CD14-positive monocyte (primary cell): ENCODE results near the gene KDM5C. TPM values are rescaled to one million over a fixed set of nuclear protein-coding genes. Genes with fewer than 3 reads are reported as not detected.

Experiments used
- DNase-seq, 3 donors: peaks; one replicate each; pipeline ENCODE4 v3.0.0-alpha.2; 2011 to 2022
- H2AFZ ChIP-seq: 2 replicates; pipeline ENCODE4 v1.6.0; 2012; ENCODE audit warnings: mild to moderate bottlenecking, low read depth, low read length, inconsistent platforms; ENCODE audit not compliant: insufficient read depth, poor library complexity, severe bottlenecking
- H3K27ac ChIP-seq, 2 donors: 1 replicate in 1 of 2; 2 replicates in 1 of 2; pipeline ENCODE4 v1.5.1; 2012 to 2013; ENCODE audit warnings: low read length in 2 of 2, control low read depth in 1 of 2, inconsistent platforms in 1 of 2, low read depth in 1 of 2, mild to moderate bottlenecking in 1 of 2
- H3K27me3 ChIP-seq, 2 donors: one replicate each; pipeline versions ENCODE4 v1.6.0 to v1.6.1; 2011 to 2013; ENCODE audit warnings: low read length in 2 of 2; ENCODE audit not compliant: control insufficient read depth in 2 of 2, insufficient read depth in 2 of 2
- H3K36me3 ChIP-seq, 2 donors: replicated peaks in 1 of 2; 1 replicate in 1 of 2; 2 replicates in 1 of 2; pipeline versions ENCODE4 v1.5.1 to v1.6.1; 2012 to 2013; ENCODE audit warnings: low read length in 2 of 2, control low read depth in 1 of 2, inconsistent platforms in 1 of 2, mild to moderate bottlenecking in 1 of 2; ENCODE audit not compliant: insufficient read depth in 2 of 2, control insufficient read depth in 1 of 2
- H3K4me1 ChIP-seq, 2 donors: 1 replicate in 1 of 2; 2 replicates in 1 of 2; pipeline versions ENCODE4 v1.5.1 to v1.6.1; 2012 to 2013; ENCODE audit warnings: low read length in 2 of 2, control low read depth in 1 of 2, inconsistent platforms in 1 of 2, mild to moderate bottlenecking in 1 of 2, moderate library complexity in 1 of 2; ENCODE audit not compliant: insufficient read depth in 2 of 2, control insufficient read depth in 1 of 2
- H3K4me2 ChIP-seq: replicated peaks from 2 replicates; pipeline ENCODE3; 2012; ENCODE audit warnings: low read length, moderate library complexity, mild to moderate bottlenecking; ENCODE audit not compliant: poor library complexity, severe bottlenecking; ENCODE audit errors: extremely low read depth
- H3K4me3 ChIP-seq, 3 experiments: fragments of 200-600 bp in 1 of 3; sonication (generic) in 1 of 3; replicated peaks in 1 of 3; 1 replicate in 2 of 3; 2 replicates in 1 of 3; pipeline ENCODE4 v1.5.1; 2011 to 2013; ENCODE audit warnings: low read length in 3 of 3, mild to moderate bottlenecking in 3 of 3, control low read depth in 2 of 3, low read depth in 2 of 3, inconsistent platforms in 1 of 3, moderate library complexity in 1 of 3
- H3K79me2 ChIP-seq: 2 replicates; pipeline ENCODE4 v1.6.0; 2012; ENCODE audit warnings: mild to moderate bottlenecking, control low read depth, inconsistent platforms, low read length, moderate library complexity; ENCODE audit not compliant: insufficient read depth
- H3K9ac ChIP-seq: 2 replicates; pipeline ENCODE4 v1.6.0; 2017; ENCODE audit warnings: low read length, mild to moderate bottlenecking; ENCODE audit not compliant: insufficient read depth, poor library complexity, severe bottlenecking
- H3K9me3 ChIP-seq, 2 donors: replicated peaks in 1 of 2; 1 replicate in 1 of 2; 2 replicates in 1 of 2; pipeline versions ENCODE4 v1.5.1 to v1.6.1; 2012 to 2013; ENCODE audit warnings: low read length in 2 of 2, control low read depth in 1 of 2; ENCODE audit not compliant: control insufficient read depth in 1 of 2, insufficient read depth in 1 of 2
- H4K20me1 ChIP-seq: 2 replicates; pipeline ENCODE4 v1.6.0; 2012; ENCODE audit warnings: mild to moderate bottlenecking, low read length, control low read depth, moderate library complexity; ENCODE audit not compliant: insufficient read depth
- H3K27ac Mint-ChIP-seq, 7 donors: one replicate each; pipeline ENCODE4 v1.8.0; 2020; ENCODE audit warnings: mild to moderate bottlenecking in 7 of 7, mixed read lengths in 7 of 7, moderate library complexity in 6 of 7, inconsistent platforms in 2 of 7
- H3K27me3 Mint-ChIP-seq, 3 donors: one replicate each; pipeline ENCODE4 v1.8.0; 2021 to 2022; ENCODE audit warnings: low read depth in 3 of 3, mild to moderate bottlenecking in 3 of 3, mixed read lengths in 3 of 3, moderate library complexity in 3 of 3, inconsistent platforms in 1 of 3
- H3K36me3 Mint-ChIP-seq, 2 donors: one replicate each; pipeline ENCODE4 v1.8.0; 2020; ENCODE audit warnings: mixed read lengths in 2 of 2, inconsistent platforms in 1 of 2, mild to moderate bottlenecking in 1 of 2
- H3K4me1 Mint-ChIP-seq: one replicate; pipeline ENCODE4 v1.8.0; 2020; ENCODE audit warnings: mild to moderate bottlenecking, mixed read lengths
- H3K4me3 Mint-ChIP-seq, 2 donors: one replicate each; pipeline ENCODE4 v1.8.0; 2020; ENCODE audit warnings: mild to moderate bottlenecking in 2 of 2, mixed read lengths in 2 of 2, moderate library complexity in 1 of 2
- H3K9me3 Mint-ChIP-seq, 7 donors: one replicate each; pipeline ENCODE4 v1.8.0; 2020 to 2022; ENCODE audit warnings: mixed read lengths in 7 of 7, mild to moderate bottlenecking in 6 of 7, moderate library complexity in 6 of 7, inconsistent platforms in 2 of 7
- WGBS: methylation state at CpG from one replicate; pipeline ENCODE4 v1.1.5; 2013; ENCODE audit warnings: missing lambda C conversion rate; ENCODE audit not compliant: insufficient coverage; 5-methylcytosine and 5-hydroxymethylcytosine counted together
- intact Hi-C, 2 donors: fragments of 100-400 bp; cut with micrococcal nuclease; formaldehyde crosslinking; loops; one replicate each; pipeline versions ENCODE4 v1.15.0 to v1.15.1; 2023
- polyA plus RNA-seq, 3 donors: library from polyadenylated mRNA; depleted of rRNA in 1 of 3; unstranded in 2 of 3; stranded (reverse) in 1 of 3; fragments of 300-500 nt in 2 of 3; fragments of >200 nt in 1 of 3; fragmentation: Illumina TruSeq in 2 of 3; gene quantifications; 1 replicate in 2 of 3; 2 replicates in 1 of 3; pipeline ENCODE4 v1.2.3, GENCODE V29; 2012 to 2021
- TF ChIP-seq, protein P1 (sequence below): fragments of 200-600 bp; IDR thresholded peaks from one replicate; pipeline ENCODE4 v1.8.0; 2022; ENCODE audit warnings: antibody characterized with exemption, mild to moderate bottlenecking

The KDM5C gene
- polyA plus RNA-seq, 3 donors = 13.3 to 93.6 (median 16.7) TPM

DNA sequence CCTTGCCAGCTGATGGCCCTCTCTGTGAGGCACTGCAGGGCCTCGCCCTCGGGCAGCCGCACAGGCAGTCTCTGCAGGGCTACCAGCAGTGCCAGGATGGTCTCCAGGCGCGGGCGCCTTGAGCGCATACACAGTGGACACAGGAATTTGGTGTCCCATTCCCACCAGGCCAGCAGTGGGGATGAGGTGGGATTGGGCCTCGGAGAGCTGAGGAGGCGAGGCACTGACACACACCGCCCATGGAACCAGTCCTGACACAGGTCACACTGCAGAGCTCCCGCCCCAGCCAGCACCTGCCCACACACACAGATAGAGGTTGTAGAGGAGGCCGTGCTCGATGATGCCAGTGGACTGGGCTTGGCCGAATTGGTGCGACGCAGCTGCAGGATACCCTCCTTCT, 30.7 kb downstream of the KDM5C start:
- no CpG with 5 or more reads among the region's 16 CpGs for WGBS
- H3K4me2 ChIP-seq = no peak overlapping the region
- peaks cover 62 to 100% of the 10 kb centered on the region in 2 donors for H3K36me3 ChIP-seq
- H3K4me3 ChIP-seq = no peak overlapping the region
- no peak overlapping the region for H2AFZ ChIP-seq
- Mint-ChIP-seq H3K27ac (peak overlapping the region in 1 of 7 donors; percentile 6), H3K4me1 (no peaks in the 10 kb centered on the region), H3K27me3 (no peaks in the 10 kb centered on the region), H3K9me3 (no peaks in the 10 kb centered on the region), H3K36me3 (peaks cover 50 to 94% of the 10 kb centered on the region in 2 donors), H3K4me3 (no peak overlapping the region)
- TF ChIP-seq, protein P1, sequence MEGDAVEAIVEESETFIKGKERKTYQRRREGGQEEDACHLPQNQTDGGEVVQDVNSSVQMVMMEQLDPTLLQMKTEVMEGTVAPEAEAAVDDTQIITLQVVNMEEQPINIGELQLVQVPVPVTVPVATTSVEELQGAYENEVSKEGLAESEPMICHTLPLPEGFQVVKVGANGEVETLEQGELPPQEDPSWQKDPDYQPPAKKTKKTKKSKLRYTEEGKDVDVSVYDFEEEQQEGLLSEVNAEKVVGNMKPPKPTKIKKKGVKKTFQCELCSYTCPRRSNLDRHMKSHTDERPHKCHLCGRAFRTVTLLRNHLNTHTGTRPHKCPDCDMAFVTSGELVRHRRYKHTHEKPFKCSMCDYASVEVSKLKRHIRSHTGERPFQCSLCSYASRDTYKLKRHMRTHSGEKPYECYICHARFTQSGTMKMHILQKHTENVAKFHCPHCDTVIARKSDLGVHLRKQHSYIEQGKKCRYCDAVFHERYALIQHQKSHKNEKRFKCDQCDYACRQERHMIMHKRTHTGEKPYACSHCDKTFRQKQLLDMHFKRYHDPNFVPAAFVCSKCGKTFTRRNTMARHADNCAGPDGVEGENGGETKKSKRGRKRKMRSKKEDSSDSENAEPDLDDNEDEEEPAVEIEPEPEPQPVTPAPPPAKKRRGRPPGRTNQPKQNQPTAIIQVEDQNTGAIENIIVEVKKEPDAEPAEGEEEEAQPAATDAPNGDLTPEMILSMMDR = no peak
- H3K9me3 ChIP-seq = no peaks in the 10 kb centered on the region
- H3K27ac ChIP-seq = no peak overlapping the region
- H3K9ac ChIP-seq = no peak overlapping the region
- peaks cover 26% of the 10 kb centered on the region for H4K20me1 ChIP-seq
- no peaks in the 10 kb centered on the region for H3K79me2 ChIP-seq
- H3K27me3 ChIP-seq = no peaks in the 10 kb centered on the region
- intact Hi-C loops = no loop called here
- H3K4me1 ChIP-seq = no peaks in the 10 kb centered on the region
- no peak for DNase-seq

DNA sequence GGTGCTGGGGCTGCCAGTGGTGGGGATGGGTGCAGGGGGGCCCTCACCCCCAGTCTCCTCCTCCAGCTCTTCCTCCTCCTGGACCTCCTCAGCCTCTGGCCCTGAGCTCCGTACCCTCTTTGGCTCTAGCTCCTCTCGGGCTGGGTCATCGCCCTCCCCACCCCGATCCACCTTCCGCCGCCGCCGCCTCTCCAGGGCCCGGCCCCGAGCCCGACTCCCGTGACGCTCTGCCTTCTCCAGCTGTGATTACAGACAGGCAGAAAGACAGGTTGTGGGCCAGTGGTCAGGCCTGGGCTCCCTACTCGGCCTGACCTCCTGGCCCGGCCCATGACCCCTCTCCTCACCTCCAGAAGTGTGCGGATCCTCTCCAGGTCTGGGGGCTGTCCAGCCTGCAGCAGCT, 31.9 kb downstream of the KDM5C start:
- H3K27ac ChIP-seq = no peak overlapping the region
- DNase-seq = no peak
- no peaks in the 10 kb centered on the region for H3K79me2 ChIP-seq
- H3K4me3 Mint-ChIP-seq = no peak overlapping the region
- H3K36me3 Mint-ChIP-seq = peaks cover 39 to 87% of the 10 kb centered on the region in 2 donors
- H3K27me3 Mint-ChIP-seq = no peaks in the 10 kb centered on the region
- H3K9me3 Mint-ChIP-seq = no peaks in the 10 kb centered on the region
- H3K4me1 Mint-ChIP-seq = no peaks in the 10 kb centered on the region
- no peak overlapping the region for H3K9ac ChIP-seq
- H3K4me2 ChIP-seq = no peak overlapping the region
- no peaks in the 10 kb centered on the region for H3K4me1 ChIP-seq
- H4K20me1 ChIP-seq = peaks cover 22% of the 10 kb centered on the region
- H3K36me3 ChIP-seq = peaks cover 50 to 90% of the 10 kb centered on the region in 2 donors
- 96% methylated on average over 12 of the region's 16 CpGs for WGBS
- H2AFZ ChIP-seq = no peak overlapping the region
- intact Hi-C loops = no loop called here
- H3K27ac Mint-ChIP-seq = no peak overlapping the region
- no peaks in the 10 kb centered on the region for H3K27me3 ChIP-seq
- TF ChIP-seq, protein P1 = no peak
- no peak overlapping the region for H3K4me3 ChIP-seq
- no peaks in the 10 kb centered on the region for H3K9me3 ChIP-seq
